K562 (cell line): Measurements from ENCODE around the gene GPRIN1. TPM values are rescaled to one million over a fixed set of nuclear protein-coding genes. Genes with fewer than 3 reads are reported as not detected.

ENCODE experiments used
- CHD4 ChIP-seq: fragments of 200-600 bp; sonication (generic); IDR thresholded peaks from 3 replicates; pipeline ENCODE4 v1.6.1; 2012; ENCODE audit warnings: low read depth, mild to moderate bottlenecking, mixed read lengths, low read length, inconsistent platforms; ENCODE audit not compliant: insufficient read depth, insufficient replicate concordance, poor library complexity, severe bottlenecking
- NBN ChIP-seq: fragments of 450-650 bp; IDR thresholded peaks from 2 replicates; pipeline ENCODE4 v1.6.1; 2016; ENCODE audit warnings: low read depth, mild to moderate bottlenecking
- PTTG1 ChIP-seq: fragments of 450-650 bp; IDR thresholded peaks from 2 replicates; pipeline ENCODE4 v1.6.1; 2016; ENCODE audit warnings: low read depth, mild to moderate bottlenecking, missing genetic modification characterization, missing compliant biosample characterization
- ZNF197 ChIP-seq: fragments of 200-800 bp; sonication (Bioruptor generic); IDR thresholded peaks from 2 replicates; pipeline ENCODE4 v1.6.1; 2016; ENCODE audit warnings: low read depth, missing genetic modification characterization, missing compliant biosample characterization
- ZNF583 ChIP-seq: fragments of 250-450 bp; sonication (Bioruptor Pico); IDR thresholded peaks from 2 replicates; pipeline ENCODE4 v1.4.0; 2020
- ZNF764 ChIP-seq: fragments of 250-450 bp; sonication (Bioruptor Pico); IDR thresholded peaks from 2 replicates; pipeline ENCODE4 v1.4.0; 2020; ENCODE audit warnings: low read depth, mild to moderate bottlenecking, moderate library complexity
- polyA plus RNA-seq, 8 experiments: library from polyadenylated mRNA; depleted of rRNA in 4 of 8; stranded (reverse) in 5 of 8; unstranded in 3 of 8; fragments of >200 nt; fragmentation: Nextera tagmentation in 2 of 8; fragmentation: Illumina TruSeq in 1 of 8; extraction: Ambion mirVana in 2 of 8; extraction: Trizol in 1 of 8; gene quantifications; 2 replicates each; pipeline versions ENCODE4 v1.2.1 to v1.2.3, GENCODE V29; 2011 to 2014; ENCODE audit warnings: inconsistent platforms in 1 of 8, missing spikeins in 1 of 8
- total RNA-seq, 7 experiments: library from RNA; depleted of rRNA in 6 of 7; stranded (reverse); fragments of >200 nt in 6 of 7; fragmentation: Illumina TruSeq in 2 of 7; extraction: Trizol in 2 of 7; gene quantifications; 2 replicates each; pipeline versions ENCODE4 v1.2.1 to v1.2.3, GENCODE V29; 2011 to 2021; ENCODE audit warnings: low replicate concordance in 1 of 7
- TF ChIP-seq, protein P1 (sequence below): fragments of 450-650 bp; IDR thresholded peaks from 2 replicates; pipeline ENCODE4 v1.6.1; 2016; ENCODE audit warnings: mild to moderate bottlenecking, moderate library complexity
- TF ChIP-seq, protein P2 (sequence below): sonication (generic); formaldehyde crosslinking; IDR thresholded peaks from 2 replicates; pipeline ENCODE4 v1.8.0; 2022; ENCODE audit warnings: mild to moderate bottlenecking, low read depth, missing genetic modification reagents
- TF ChIP-seq, protein P3 (sequence below), 2 experiments: fragments of 450-650 bp in 1 of 2; sonication (generic) in 1 of 2; formaldehyde crosslinking; conservative IDR thresholded peaks; 2 replicates each; pipeline versions ENCODE4 v1.4.0 to v1.8.1; 2020 to 2022; ENCODE audit warnings: mild to moderate bottlenecking in 1 of 2, missing genetic modification reagents in 1 of 2
- TF ChIP-seq, protein P4 (sequence below): fragments of 450-650 bp; IDR thresholded peaks from 2 replicates; pipeline ENCODE4 v1.6.1; 2017; ENCODE audit warnings: antibody characterized with exemption, mild to moderate bottlenecking

Gene GPRIN1
- total and polyA plus RNA-seq, 9 of the 15 experiments (the other 6 are each of a cell fraction or from before 2014, with no cell fraction given) = 0.15 to 11.6 (median 4.4) TPM

DNA sequence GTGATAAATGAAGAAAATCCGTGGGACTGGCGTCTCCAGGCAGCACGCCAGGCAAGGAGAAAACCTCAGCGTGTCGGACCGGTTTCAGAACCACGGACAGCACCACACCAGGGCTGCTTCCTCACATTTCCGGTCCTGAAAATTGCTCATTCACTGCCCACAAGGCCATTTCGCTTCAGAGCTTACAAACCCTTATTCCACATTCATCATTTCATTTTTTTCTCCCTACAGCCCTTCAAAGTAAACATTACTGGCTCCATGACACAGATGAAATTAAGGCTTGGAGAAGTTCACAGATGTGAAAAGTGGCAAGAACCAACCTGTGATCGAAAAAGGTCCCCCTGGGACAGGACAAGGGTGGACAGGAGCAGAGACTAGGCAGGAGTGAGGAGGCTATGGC is 1.5 kb upstream of the GPRIN1 start (continued):
- TF ChIP-seq PTTG1 (tag) (no peak), ZNF197 (CRISPR knock-in tag) (no peak), ZNF764 (CRISPR knock-in tag) (no peak), CHD4 (no peak), ZNF583 (CRISPR knock-in tag) (no peak), NBN (no peak)
- TF ChIP-seq, protein P1, sequence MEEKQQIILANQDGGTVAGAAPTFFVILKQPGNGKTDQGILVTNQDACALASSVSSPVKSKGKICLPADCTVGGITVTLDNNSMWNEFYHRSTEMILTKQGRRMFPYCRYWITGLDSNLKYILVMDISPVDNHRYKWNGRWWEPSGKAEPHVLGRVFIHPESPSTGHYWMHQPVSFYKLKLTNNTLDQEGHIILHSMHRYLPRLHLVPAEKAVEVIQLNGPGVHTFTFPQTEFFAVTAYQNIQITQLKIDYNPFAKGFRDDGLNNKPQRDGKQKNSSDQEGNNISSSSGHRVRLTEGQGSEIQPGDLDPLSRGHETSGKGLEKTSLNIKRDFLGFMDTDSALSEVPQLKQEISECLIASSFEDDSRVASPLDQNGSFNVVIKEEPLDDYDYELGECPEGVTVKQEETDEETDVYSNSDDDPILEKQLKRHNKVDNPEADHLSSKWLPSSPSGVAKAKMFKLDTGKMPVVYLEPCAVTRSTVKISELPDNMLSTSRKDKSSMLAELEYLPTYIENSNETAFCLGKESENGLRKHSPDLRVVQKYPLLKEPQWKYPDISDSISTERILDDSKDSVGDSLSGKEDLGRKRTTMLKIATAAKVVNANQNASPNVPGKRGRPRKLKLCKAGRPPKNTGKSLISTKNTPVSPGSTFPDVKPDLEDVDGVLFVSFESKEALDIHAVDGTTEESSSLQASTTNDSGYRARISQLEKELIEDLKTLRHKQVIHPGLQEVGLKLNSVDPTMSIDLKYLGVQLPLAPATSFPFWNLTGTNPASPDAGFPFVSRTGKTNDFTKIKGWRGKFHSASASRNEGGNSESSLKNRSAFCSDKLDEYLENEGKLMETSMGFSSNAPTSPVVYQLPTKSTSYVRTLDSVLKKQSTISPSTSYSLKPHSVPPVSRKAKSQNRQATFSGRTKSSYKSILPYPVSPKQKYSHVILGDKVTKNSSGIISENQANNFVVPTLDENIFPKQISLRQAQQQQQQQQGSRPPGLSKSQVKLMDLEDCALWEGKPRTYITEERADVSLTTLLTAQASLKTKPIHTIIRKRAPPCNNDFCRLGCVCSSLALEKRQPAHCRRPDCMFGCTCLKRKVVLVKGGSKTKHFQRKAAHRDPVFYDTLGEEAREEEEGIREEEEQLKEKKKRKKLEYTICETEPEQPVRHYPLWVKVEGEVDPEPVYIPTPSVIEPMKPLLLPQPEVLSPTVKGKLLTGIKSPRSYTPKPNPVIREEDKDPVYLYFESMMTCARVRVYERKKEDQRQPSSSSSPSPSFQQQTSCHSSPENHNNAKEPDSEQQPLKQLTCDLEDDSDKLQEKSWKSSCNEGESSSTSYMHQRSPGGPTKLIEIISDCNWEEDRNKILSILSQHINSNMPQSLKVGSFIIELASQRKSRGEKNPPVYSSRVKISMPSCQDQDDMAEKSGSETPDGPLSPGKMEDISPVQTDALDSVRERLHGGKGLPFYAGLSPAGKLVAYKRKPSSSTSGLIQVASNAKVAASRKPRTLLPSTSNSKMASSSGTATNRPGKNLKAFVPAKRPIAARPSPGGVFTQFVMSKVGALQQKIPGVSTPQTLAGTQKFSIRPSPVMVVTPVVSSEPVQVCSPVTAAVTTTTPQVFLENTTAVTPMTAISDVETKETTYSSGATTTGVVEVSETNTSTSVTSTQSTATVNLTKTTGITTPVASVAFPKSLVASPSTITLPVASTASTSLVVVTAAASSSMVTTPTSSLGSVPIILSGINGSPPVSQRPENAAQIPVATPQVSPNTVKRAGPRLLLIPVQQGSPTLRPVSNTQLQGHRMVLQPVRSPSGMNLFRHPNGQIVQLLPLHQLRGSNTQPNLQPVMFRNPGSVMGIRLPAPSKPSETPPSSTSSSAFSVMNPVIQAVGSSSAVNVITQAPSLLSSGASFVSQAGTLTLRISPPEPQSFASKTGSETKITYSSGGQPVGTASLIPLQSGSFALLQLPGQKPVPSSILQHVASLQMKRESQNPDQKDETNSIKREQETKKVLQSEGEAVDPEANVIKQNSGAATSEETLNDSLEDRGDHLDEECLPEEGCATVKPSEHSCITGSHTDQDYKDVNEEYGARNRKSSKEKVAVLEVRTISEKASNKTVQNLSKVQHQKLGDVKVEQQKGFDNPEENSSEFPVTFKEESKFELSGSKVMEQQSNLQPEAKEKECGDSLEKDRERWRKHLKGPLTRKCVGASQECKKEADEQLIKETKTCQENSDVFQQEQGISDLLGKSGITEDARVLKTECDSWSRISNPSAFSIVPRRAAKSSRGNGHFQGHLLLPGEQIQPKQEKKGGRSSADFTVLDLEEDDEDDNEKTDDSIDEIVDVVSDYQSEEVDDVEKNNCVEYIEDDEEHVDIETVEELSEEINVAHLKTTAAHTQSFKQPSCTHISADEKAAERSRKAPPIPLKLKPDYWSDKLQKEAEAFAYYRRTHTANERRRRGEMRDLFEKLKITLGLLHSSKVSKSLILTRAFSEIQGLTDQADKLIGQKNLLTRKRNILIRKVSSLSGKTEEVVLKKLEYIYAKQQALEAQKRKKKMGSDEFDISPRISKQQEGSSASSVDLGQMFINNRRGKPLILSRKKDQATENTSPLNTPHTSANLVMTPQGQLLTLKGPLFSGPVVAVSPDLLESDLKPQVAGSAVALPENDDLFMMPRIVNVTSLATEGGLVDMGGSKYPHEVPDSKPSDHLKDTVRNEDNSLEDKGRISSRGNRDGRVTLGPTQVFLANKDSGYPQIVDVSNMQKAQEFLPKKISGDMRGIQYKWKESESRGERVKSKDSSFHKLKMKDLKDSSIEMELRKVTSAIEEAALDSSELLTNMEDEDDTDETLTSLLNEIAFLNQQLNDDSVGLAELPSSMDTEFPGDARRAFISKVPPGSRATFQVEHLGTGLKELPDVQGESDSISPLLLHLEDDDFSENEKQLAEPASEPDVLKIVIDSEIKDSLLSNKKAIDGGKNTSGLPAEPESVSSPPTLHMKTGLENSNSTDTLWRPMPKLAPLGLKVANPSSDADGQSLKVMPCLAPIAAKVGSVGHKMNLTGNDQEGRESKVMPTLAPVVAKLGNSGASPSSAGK = no peak
- TF ChIP-seq, protein P2, sequence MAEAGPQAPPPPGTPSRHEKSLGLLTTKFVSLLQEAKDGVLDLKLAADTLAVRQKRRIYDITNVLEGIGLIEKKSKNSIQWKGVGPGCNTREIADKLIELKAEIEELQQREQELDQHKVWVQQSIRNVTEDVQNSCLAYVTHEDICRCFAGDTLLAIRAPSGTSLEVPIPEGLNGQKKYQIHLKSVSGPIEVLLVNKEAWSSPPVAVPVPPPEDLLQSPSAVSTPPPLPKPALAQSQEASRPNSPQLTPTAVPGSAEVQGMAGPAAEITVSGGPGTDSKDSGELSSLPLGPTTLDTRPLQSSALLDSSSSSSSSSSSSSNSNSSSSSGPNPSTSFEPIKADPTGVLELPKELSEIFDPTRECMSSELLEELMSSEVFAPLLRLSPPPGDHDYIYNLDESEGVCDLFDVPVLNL (CRISPR knock-in tag) = 0 out of 2 replicates have a peak, but pooled peaks have one; percentile 43
- TF ChIP-seq, protein P3, sequence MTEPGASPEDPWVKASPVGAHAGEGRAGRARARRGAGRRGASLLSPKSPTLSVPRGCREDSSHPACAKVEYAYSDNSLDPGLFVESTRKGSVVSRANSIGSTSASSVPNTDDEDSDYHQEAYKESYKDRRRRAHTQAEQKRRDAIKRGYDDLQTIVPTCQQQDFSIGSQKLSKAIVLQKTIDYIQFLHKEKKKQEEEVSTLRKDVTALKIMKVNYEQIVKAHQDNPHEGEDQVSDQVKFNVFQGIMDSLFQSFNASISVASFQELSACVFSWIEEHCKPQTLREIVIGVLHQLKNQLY (CRISPR knock-in tag; conservative IDR thresholded peaks at IDR 0.05) = no peak
- TF ChIP-seq, protein P4, sequence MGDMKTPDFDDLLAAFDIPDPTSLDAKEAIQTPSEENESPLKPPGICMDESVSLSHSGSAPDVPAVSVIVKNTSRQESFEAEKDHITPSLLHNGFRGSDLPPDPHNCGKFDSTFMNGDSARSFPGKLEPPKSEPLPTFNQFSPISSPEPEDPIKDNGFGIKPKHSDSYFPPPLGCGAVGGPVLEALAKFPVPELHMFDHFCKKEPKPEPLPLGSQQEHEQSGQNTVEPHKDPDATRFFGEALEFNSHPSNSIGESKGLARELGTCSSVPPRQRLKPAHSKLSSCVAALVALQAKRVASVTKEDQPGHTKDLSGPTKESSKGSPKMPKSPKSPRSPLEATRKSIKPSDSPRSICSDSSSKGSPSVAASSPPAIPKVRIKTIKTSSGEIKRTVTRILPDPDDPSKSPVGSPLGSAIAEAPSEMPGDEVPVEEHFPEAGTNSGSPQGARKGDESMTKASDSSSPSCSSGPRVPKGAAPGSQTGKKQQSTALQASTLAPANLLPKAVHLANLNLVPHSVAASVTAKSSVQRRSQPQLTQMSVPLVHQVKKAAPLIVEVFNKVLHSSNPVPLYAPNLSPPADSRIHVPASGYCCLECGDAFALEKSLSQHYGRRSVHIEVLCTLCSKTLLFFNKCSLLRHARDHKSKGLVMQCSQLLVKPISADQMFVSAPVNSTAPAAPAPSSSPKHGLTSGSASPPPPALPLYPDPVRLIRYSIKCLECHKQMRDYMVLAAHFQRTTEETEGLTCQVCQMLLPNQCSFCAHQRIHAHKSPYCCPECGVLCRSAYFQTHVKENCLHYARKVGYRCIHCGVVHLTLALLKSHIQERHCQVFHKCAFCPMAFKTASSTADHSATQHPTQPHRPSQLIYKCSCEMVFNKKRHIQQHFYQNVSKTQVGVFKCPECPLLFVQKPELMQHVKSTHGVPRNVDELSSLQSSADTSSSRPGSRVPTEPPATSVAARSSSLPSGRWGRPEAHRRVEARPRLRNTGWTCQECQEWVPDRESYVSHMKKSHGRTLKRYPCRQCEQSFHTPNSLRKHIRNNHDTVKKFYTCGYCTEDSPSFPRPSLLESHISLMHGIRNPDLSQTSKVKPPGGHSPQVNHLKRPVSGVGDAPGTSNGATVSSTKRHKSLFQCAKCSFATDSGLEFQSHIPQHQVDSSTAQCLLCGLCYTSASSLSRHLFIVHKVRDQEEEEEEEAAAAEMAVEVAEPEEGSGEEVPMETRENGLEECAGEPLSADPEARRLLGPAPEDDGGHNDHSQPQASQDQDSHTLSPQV = no peak
